Activated T-cell treated with anti-CD3 and anti-CD28 coated beads, Interleukin-2, amount 50 U/mL, for 4 hours (primary cell): ENCODE results near the gene TPRN. TPM values are rescaled to one million over a fixed set of nuclear protein-coding genes. Genes with fewer than 3 reads are reported as not detected.
"Not testable (repeated sequence)": the region's sequence is repeated elsewhere in the genome, so short reads cannot be mapped to it uniquely, and the experiment has no call there.

Experiments used
- ATAC-seq, 2 donors: fragments of 200-7000 bp; cut with Tn5 transposase; one replicate each; pipeline ENCODE4 v1.10.0; 2021
- DNase-seq: peaks from one replicate; pipeline ENCODE4 v3.0.0-alpha.2; 2020
- H3K27me3 Mint-ChIP-seq: one replicate; pipeline ENCODE4 v1.8.0; 2021; ENCODE audit warnings: low read depth, mixed read lengths
- H3K36me3 Mint-ChIP-seq: one replicate; pipeline ENCODE4 v1.8.0; 2022; ENCODE audit warnings: mixed read lengths; ENCODE audit not compliant: insufficient read depth
- H3K4me1 Mint-ChIP-seq: one replicate; pipeline ENCODE4 v1.8.0; 2021; ENCODE audit warnings: low read depth, mixed read lengths
- H3K4me3 Mint-ChIP-seq: one replicate; pipeline ENCODE4 v1.8.0; 2021; ENCODE audit warnings: mild to moderate bottlenecking, moderate library complexity, mixed read lengths
- H3K9me3 Mint-ChIP-seq: one replicate; pipeline ENCODE4 v1.8.0; 2021; ENCODE audit warnings: mixed read lengths
- total RNA-seq, 3 donors: library from RNA; stranded (reverse); gene quantifications; one replicate each; pipeline ENCODE4 v1.2.1, GENCODE V29; 2021

The TPRN gene, protein sequence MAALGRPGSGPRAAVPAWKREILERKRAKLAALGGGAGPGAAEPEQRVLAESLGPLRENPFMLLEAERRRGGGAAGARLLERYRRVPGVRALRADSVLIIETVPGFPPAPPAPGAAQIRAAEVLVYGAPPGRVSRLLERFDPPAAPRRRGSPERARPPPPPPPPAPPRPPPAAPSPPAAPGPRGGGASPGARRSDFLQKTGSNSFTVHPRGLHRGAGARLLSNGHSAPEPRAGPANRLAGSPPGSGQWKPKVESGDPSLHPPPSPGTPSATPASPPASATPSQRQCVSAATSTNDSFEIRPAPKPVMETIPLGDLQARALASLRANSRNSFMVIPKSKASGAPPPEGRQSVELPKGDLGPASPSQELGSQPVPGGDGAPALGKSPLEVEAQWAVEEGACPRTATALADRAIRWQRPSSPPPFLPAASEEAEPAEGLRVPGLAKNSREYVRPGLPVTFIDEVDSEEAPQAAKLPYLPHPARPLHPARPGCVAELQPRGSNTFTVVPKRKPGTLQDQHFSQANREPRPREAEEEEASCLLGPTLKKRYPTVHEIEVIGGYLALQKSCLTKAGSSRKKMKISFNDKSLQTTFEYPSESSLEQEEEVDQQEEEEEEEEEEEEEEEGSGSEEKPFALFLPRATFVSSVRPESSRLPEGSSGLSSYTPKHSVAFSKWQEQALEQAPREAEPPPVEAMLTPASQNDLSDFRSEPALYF
- total RNA-seq = 10 to 100 TPM; 15.4 to 15.6 (median 15.5) TPM

DNA sequence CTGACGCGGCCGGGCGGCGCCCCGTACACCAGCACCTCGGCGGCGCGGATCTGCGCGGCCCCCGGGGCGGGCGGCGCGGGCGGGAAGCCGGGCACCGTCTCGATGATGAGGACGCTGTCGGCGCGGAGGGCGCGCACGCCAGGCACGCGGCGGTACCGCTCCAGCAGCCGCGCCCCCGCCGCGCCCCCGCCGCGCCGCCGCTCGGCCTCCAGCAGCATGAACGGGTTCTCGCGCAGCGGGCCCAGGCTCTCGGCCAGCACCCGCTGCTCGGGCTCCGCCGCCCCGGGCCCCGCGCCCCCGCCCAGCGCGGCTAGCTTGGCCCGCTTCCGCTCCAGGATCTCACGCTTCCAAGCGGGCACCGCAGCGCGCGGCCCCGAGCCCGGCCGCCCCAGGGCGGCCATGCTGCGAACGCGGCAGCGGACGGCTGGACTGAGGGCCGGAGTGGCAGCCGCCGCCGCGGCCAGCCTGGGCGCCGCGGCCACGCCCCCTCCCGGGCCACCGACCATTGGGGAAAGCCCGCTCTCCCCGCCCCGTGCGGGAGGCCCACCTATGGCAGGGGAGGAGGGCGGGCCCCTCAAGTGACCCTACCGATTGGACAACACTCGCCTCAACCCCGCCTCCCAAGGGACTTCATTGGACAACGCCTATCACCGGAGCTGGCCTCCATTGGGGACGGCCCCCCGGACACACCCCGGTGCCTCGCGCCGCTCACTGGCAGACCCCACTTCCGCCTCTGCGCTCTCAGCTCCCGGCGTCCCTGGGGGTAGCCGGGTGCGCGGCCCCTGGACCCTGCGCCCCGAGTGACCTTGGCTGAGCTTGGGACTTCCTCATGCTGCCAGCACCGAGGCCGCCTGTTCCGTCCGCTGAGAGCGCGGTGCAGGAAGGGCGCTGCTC is at the start of gene TPRN:
Gene TPRN, minus strand, starts transcription at position 431 of the 894 bp plus-strand sequence. Its CDS starts 30 bp downstream, at position 401.
- DNase-seq (peak; percentile 97), ATAC-seq (peak; percentile 93 to 96)
- Mint-ChIP-seq H3K9me3 (no peaks in the 10 kb centered on the region), H3K36me3 (no peaks in the 10 kb centered on the region), H3K4me3 (peak within 1 kb of the TSS; percentile 84), H3K27me3 (no peaks in the 10 kb centered on the region), H3K4me1 (peaks cover 22% of the 10 kb centered on the region)

DNA sequence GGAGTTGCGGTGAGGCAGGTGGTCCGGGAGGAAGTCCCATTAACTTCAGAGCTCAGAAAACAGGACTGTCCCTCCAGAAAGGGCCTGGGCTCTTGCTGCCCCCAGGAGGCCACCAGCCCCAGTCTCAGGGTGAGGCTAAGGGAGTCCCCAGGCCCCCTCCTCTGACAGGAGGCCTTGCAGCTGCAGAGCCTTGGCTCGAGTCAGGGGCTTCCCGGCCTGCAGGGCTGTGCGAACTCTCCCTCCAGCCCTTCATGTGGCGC is 47.3 kb upstream of the TPRN start:
- Mint-ChIP-seq H3K27me3 (no peaks in the 10 kb centered on the region), H3K9me3 (no peaks in the 10 kb centered on the region), H3K36me3 (peaks cover 5% of the 10 kb centered on the region), H3K4me1 (peaks cover 7% of the 10 kb centered on the region), H3K4me3 (no peak overlapping the region)
- ATAC-seq (no peak), DNase-seq (no peak)

DNA sequence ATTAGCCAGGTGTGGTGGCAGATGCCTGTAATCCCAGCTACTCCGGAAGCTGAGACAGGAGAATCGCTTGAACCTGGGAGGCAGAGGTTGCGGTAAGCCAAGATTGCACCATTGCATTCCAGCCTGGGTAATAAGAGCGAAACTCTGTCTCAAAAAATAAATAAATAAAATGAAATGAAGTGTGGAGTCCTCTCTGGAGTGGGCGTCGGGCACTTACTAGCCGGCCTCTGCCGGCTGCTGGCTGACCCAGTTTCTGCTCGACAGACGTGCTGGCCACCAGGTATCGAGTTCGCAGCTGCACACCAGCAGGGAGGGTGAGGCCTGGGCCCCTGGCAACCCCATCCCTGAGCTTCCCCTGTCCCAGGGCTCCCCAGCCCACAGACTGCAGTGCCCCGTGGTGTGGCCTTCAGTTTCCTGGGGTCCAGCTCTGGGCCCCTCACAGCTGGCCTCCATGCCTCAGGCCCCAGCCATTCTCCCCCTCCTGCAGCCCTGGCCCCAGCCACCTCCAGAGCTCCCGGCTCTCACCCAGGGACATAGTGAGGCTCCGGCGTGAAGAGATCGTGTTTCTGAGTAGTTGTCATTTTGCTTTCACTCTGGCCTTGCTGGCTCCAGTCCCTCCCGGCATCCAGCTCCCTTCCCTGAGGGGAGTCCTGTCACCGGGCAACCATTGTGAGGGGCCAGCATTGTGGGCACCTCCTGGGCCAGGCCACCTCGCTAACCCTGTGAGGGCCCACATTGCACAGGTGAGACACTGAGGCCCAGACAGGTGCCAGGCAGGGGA is 46.8 kb upstream of the TPRN start:
- Mint-ChIP-seq H3K36me3 (peaks cover 11% of the 10 kb centered on the region), H3K4me3 (no peak overlapping the region), H3K27me3 (no peaks in the 10 kb centered on the region), H3K9me3 (no peaks in the 10 kb centered on the region), H3K4me1 (peaks cover 12% of the 10 kb centered on the region)
- DNase-seq = no peak
- ATAC-seq = no peak

DNA sequence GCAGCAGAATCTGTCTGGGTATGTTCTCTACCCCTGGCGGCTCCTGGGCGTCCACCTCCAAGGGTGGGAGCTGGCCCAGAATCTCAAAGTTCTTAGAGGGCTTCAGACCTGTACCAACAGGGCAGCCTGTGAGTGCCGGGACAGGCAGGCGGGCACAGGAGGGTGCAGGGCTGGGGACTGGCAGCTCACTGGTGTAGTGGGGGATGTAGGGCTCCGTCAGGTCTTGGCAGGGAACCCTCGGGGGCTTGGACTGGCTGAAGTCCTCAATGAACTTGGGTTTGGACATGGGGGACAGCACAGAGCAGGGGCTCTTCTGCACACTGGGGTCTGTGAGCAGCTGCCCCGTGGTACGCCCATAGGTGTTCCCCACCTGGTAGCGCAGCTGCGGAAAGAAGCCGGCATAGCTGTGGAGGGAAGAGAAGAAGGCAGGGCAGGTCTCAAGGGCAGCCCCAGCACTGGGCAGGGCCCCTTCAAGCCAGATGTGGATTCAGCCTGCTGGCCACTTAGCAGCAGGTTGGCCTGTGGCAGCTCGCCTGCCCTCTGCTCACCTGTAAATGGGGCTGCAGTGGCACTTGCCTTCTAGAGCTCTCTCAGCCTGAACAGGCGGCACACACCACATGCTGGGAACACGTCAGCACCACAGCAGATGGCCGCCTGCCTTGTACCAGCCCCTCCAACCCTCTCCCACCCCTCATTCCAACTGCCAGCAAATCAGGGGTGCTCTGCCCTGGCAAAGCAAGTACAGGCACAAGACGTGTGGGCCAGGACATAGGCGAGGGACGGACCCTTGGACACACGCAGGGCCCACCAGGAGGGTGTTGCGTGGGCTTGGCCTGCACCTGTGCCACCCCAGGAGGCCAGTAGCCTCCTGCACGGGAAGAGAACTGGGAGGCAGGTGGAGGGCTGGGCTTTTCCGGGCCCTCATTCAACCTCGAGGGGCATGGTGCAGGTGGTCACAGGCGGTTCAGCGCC is 45.2 kb upstream of the TPRN start:
- H3K4me3 Mint-ChIP-seq = no peak overlapping the region
- H3K9me3 Mint-ChIP-seq = no peaks in the 10 kb centered on the region
- peaks cover 12% of the 10 kb centered on the region for H3K36me3 Mint-ChIP-seq
- ATAC-seq (no peak), DNase-seq (no peak)
- no peaks in the 10 kb centered on the region for H3K27me3 Mint-ChIP-seq
- peaks cover 15% of the 10 kb centered on the region for H3K4me1 Mint-ChIP-seq

DNA sequence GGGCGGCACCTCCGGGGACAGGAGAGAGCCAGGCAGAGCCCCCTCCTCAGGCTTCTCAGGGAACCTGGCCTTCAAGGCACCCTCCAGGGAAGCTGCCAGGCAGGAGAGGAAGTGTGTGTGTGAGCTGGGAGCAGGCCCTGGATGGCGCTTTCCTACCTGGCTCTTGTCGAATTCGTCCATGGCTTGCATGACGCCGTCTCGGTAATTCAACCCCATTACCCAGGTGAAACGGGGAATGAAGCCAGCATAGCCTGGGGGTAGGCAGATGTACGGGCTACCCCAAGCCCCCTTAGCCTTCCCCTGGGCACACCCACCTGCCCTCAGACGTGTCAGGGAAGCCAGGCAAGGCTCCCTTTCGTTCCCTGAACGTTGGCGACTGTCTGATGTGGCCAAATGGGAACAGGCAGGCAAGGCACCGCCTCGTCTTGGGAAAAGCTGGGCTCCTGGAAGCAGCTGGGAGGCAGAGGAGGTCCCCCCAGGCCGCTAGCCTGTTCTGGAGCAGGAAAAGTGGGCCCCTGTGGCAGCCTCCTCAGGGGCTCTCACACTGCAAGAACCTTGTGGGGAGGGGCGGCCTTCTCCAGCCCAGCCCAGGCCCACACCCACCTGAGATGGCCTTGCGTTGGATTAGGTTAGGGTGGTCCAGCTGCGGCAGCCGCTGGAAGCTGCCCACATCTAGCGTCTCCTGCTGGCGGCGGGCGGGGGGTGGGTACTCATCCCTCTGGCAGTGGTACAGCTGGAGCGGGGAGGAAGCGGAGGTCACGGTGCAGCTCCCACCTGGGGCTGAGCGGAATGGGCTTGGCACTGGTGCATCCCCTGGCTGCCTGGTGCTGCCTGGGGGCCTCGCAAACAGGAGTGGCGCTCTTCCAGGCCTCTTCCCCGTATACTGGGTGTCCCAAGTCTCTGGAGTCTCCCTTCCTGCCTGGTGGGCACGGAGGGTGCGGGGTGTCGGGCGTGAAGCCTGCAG is 44.2 kb upstream of the TPRN start:
- H3K36me3 Mint-ChIP-seq = peaks cover 12% of the 10 kb centered on the region
- H3K4me3 Mint-ChIP-seq = no peak overlapping the region
- H3K4me1 Mint-ChIP-seq = peaks cover 16% of the 10 kb centered on the region
- ATAC-seq = no peak
- no peaks in the 10 kb centered on the region for H3K27me3 Mint-ChIP-seq
- no peak for DNase-seq
- no peaks in the 10 kb centered on the region for H3K9me3 Mint-ChIP-seq

DNA sequence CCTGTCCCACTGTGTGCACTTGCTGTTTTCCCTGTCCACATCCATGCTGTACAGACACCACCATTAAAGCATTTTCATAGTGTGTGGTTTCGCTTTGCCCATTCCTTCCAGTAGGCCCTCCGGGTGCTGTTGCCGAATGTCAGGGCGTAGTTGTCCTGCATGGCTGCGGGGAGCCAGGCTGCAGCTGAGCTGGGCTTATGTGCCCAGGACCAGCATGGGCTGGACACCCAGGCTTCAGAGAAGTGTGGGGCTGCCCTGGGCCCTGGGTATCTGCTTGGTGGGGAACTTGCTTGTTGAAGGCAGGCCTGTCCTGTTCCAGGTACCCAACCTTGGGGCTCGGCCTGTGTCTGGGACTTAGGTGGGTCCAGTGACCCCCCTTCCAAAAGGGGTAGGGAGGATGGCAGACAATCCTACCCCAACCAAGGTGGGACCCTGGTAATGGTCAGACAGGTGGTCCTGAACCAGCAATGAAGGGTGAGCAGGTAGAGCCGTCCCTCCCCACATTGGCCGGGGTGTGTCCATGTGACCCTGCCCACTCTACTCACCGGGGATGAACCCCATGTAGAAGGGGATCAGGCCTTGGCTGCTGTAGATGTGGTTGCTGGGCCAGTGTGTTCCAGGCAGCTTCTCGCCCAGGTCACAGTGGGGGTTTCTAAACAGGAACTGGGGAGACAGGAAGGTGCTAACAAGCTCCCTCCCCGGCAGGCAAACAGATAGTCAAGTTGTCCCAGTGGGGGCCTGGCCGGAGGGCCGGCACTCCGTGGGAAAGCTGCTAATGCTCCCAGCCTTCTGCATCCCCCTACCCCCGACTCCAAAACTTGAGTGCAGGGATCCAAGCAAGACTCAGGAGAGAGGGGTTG is 43.3 kb upstream of the TPRN start:
- Mint-ChIP-seq H3K4me1 (peaks cover 23% of the 10 kb centered on the region), H3K4me3 (peak overlapping the region; percentile 87), H3K27me3 (no peaks in the 10 kb centered on the region), H3K36me3 (peaks cover 12% of the 10 kb centered on the region), H3K9me3 (no peaks in the 10 kb centered on the region)
- DNase-seq = no peak
- no peak for ATAC-seq

DNA sequence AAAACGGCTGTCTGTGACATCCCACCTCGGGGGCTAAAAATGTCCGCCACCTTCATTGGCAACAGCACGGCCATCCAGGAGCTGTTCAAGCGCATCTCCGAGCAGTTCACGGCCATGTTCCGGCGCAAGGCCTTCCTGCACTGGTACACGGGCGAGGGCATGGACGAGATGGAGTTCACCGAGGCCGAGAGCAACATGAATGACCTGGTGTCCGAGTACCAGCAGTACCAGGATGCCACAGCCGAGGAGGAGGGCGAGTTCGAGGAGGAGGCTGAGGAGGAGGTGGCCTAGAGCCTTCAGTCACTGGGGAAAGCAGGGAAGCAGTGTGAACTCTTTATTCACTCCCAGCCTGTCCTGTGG is 42.7 kb upstream of the TPRN start:
- H3K27me3 Mint-ChIP-seq, ATAC-seq: not testable (repeated sequence)

DNA sequence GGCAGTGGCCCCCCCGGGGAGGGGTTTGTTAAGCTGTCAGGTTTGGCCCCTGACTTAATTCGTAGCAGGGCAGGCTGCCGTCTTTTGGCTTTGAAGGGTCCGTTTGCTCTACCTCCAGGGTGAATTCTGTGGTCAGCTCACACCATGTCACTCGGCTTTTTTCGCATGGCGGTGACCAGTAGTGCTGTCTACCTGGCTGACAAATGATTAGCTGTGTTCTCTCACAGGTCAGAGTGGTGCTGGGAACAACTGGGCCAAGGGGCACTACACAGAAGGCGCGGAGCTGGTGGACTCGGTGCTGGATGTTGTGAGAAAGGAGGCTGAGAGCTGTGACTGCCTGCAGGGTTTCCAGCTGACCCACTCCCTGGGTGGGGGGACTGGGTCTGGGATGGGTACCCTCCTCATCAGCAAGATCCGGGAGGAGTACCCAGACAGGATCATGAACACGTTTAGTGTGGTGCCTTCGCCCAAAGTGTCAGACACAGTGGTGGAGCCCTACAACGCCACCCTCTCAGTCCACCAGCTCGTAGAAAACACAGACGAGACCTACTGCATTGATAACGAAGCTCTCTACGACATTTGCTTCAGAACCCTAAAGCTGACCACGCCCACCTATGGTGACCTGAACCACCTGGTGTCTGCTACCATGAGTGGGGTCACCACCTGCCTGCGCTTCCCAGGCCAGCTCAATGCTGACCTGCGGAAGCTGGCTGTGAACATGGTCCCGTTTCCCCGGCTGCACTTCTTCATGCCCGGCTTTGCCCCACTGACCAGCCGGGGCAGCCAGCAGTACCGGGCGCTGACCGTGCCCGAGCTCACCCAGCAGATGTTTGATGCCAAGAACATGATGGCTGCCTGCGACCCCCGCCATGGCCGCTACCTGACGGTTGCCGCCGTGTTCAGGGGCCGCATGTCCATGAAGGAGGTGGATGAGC is 42.0 kb upstream of the TPRN start:
- Mint-ChIP-seq H3K4me1 (peaks cover 28% of the 10 kb centered on the region), H3K36me3 (peaks cover 12% of the 10 kb centered on the region), H3K4me3 (peak overlapping the region; percentile 87), H3K9me3 (no peaks in the 10 kb centered on the region), H3K27me3 (no peaks in the 10 kb centered on the region)
- DNase-seq (no peak), ATAC-seq (no peak)

More for the DNA sequence above, 42.7 kb upstream of the TPRN start:
- not testable (repeated sequence) for H3K9me3 Mint-ChIP-seq, DNase-seq
- Mint-ChIP-seq H3K36me3 (peaks cover 12% of the 10 kb centered on the region), H3K4me1 (peaks cover 27% of the 10 kb centered on the region), H3K4me3 (peak overlapping the region; percentile 87)

DNA sequence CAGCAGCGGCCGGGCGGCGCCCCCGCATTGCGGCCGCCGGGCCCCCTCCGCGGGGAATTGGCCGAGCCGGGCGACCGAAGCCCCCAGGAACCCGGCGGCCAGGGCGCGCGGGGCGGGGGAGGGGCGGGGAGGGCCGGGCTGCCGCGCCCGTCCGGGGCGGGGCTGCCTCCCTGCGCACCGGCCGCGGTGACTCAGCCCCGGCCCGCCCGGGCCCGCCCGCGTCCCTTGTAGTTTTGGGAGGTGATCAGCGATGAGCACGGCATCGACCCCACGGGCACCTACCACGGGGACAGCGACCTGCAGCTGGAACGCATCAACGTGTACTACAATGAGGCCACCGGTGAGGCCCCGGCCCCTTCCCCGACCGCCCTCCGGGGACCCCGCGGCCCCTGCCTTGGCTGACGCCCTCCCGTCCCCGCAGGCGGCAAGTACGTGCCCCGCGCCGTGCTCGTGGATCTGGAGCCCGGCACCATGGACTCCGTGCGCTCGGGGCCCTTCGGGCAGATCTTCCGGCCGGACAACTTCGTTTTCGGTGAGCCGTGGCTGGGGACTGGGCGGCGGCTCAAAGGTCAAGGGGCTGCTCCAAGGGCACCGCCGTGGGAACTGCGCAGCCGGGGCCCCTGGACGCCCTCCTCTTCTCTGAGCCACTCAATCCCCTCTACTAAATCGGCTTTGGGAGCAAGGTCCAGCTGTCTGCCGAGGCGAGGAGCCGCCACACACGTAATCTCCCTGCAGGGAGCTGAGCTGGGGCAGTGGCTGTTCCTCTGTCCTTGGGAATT is 41.1 kb upstream of the TPRN start:
- Mint-ChIP-seq H3K4me1 (peaks cover 28% of the 10 kb centered on the region), H3K27me3 (no peaks in the 10 kb centered on the region), H3K9me3 (no peaks in the 10 kb centered on the region), H3K4me3 (peak overlapping the region; percentile 89), H3K36me3 (peaks cover 12% of the 10 kb centered on the region)
- peak; percentile 73 for DNase-seq
- ATAC-seq = peak; percentile 42 to 46

DNA sequence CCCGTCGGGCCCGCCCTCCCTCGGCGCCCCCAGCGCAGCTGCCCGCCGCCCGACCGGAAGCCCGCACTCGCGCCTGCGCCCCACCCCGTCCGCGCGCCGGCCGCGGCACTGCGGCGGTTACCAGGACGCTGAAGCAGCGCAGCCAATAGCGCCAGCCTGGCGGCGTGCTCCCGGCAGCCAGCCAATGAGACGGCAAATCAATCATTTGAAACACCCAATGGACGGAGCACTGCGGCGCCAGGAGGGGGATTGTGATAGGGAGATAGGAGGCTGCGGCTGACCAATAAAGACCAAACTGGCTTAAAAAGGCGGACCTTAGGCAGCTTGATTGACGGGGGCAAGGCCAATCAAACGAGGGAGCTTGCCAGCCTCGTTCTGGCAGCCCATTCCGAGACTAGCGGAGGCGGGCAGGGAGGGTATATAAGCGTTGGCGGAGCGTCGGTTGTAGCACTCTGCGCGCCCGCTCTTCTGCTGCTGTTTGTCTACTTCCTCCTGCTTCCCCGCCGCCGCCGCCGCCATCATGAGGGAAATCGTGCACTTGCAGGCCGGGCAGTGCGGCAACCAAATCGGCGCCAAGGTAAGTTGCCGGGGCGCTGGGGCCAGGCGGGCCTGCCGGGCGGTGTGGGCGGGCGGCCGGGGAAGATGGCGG is 40.4 kb upstream of the TPRN start, which contains the start of gene TUBB4B:
Gene TUBB4B, plus strand, starts transcription at position 447 of the 649 bp plus-strand sequence. Its CDS starts 74 bp downstream, at position 521.
- DNase-seq = peak; percentile 96
- H3K36me3 Mint-ChIP-seq = peaks cover 12% of the 10 kb centered on the region
- no peaks in the 10 kb centered on the region for H3K27me3 Mint-ChIP-seq
- H3K4me3 Mint-ChIP-seq = peak within 1 kb of the TSS; percentile 89
- H3K9me3 Mint-ChIP-seq = no peaks in the 10 kb centered on the region
- ATAC-seq = peak; percentile 77 to 78
- H3K4me1 Mint-ChIP-seq = peaks cover 28% of the 10 kb centered on the region
